ENCODE data around the gene HERPUD1.
A peak's percentile ranks its signal among the peaks of the same experiment; 100 is the strongest.

The HERPUD1 gene

GRCh38 chr16:56910654-56911539 is 21.0 kb upstream of the HERPUD1 start:
- DNase-seq (ENCODE audit: low spot score): peak; percentile 63

DNA sequence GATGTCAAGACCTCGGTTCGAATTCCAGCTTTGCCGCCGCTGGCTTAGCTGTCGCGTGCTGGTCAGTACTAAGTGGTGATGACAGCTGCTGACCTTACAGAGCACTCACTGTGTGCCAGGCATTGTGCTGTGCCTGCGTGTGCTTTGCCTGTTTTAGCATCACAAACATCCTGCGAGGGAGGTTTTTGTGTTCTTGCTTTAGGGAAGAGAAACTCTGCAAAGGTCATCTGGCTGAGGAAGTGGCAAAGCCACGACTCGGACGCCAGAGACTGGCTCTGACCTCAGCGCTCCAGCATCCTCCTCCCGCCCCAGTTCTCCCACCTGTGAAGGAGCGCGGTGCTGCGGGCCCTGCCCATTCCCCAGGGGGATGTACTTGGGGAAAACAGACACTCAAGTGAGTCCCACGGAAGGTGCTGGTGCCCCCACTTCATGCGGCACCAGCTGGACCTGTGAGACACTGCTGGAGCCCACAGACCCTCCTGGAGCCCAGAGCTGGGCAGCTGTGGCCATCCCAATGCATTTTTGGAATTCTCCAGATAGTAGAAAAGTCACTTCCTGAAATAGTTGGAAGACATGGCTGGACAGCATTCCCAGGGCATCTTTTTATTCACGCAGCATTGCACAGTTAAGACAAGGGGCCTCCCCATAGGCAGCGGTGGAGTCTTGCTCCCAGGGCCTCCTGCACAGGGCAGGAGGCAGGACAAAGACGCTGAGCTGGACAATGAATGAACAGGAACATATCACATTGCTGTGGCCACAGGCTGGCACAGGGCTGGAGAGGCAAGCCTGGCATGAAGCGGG is 20.0 kb upstream of the HERPUD1 start:
- peak; percentile 63 for DNase-seq (ENCODE audit: low spot score)

DNA sequence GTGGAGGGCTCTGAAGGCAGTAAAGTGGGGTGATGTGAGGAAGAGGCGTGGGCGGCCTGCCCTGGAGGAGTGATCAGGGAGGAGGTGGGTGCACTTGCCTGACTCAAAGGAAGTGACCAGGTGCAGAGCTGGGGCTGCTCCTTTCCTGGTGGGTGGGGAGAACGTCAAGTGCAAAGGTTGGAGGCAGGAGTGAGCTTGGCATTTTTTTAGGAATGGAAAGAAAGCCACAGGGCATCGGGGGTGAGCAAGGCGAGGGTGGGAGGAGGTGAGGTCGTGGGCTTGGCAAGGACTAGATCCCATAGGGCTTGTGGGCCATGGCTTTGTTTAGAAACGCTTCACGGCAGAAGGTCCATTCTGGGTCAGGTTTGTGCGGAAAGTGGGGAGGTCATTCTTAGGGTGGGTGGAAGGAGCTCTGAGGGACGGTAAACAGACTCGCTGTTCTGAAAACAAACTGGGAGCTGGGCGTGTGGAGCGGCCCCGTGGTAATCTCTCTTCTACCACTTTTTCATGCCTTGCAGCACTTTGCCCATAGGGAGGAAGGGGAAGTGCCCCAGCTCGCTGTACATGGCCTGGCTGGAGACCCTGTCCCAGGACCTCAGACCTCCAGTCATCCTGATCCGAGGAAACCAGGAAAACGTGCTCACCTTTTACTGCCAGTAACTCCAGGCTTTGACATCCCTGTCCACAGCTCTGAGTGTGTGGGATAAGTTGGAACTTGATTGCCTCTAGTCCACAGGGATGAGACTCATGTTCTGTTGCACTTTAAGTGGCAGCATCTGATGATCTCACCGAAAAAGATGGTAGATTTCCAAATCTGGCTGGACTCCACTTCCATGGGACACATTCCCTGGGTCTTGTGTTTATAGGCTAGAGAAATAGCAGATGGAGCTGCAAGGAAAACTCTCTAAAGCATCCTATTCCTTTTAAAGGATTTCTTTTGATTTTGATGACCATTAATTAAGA is 18.9 kb upstream of the HERPUD1 start:
- peak; percentile 69 for DNase-seq (ENCODE audit: low spot score)

DNA sequence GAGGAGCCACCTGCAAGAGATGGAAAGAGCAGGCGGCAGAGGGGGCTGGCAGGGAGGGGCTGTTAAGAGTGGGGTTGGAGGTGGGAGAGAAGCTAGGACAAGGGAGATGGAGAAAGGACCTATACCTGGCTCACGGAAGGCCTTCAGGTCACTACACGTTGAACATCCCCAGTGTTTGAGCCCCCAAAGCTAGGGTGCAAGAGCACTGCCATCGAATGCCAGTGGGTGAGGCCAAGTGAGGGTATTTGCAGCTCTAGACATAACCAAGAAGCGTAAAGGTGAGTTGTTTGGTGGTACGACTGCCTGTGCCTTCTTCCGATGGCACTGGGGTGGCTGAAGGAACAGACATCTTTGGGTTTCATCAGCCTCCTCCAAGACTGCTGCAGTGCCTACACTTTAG is 17.0 kb upstream of the HERPUD1 start:
- no peak for DNase-seq (ENCODE audit: low spot score)

DNA sequence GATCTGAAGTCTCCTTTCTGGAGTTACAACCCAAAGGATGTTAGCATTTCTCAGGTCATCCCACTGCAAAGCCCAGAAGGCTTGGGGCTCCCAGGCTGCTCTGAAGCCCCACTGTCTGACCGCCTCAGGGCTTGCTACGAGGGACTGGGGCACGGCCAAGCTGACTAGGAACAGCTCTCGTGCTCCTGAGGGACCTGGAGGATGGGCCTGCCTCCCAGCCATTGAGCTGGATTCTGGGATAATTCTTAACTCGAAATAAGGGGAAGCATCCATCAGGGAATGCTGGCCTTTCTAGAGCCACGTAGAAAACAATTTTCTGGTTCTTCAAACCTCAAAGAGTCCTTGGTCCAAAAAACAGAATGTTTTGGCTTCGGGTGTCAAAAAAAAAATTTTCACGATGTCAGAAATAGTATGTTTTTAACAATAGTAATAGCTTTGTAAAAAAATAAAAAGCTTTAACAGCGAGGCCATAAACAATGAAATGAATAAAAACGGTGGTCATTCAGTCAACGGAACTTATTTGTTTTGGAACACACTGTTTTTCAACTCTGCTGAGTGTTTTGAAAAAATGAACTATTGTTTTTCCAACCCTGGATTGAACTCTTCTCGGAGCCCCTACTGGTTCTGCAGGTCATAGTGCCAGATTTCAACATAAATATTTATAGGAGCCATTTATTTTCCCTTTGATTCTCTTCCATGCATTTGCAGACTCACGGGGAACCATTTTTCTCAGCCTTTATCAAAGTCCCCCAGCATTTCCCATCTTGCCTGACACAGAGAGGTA is 16.4 kb upstream of the HERPUD1 start:
- DNase-seq (ENCODE audit: low spot score): no peak

GRCh38 chr16:56916571-56917403 is 15.2 kb upstream of the HERPUD1 start:
- no peak for DNase-seq (ENCODE audit: low spot score)

DNA sequence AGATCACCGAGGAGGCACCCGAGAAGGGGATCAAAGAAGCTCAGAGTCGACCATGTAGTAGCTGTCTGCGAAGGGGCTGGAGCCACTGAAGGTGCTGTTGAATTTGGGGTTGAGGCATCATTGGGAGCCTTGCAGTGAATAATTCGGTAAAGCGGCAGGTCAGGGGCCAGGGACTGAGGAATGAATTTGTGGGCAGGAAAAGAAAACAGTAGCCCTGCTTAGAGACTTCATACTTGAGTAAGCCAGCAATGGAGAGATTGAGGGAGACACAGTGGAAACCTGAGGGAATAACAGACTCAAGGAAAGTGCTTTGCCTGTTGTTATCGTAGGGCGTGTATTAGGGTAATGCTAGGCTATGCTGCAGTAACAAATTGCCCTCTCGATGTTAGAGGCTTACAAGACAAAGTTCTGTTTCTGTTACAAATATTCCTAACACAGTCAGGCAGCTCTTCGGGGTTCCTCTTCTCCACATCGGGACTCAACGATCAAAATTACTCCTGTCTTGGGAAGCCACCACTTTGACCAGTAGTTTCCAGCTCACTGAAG is 13.4 kb upstream of the HERPUD1 start:
- DNase-seq (ENCODE audit: low spot score): no peak

GRCh38 chr16:56919099-56919800 is 12.7 kb upstream of the HERPUD1 start:
- no peak for DNase-seq (ENCODE audit: low spot score)

DNA sequence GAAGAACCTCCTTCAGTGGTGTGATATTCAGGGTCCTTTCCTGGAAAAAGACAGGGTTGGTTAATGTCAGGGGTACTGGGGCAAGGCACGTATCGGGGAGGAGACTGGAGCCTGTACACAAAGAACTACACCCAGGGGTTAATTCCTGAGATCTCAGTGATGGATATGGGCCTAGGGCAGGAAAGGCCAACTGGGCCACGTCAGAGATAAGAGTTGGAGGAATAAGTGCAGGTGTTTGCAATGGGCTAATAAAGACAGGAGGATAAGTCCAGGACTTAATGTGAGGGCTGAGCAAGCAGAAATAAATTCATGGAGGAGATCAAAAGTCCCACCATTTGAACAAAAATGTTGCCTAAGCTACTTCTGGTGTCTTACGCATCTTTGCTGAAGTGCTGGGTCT is 10.4 kb upstream of the HERPUD1 start:
- DNase-seq (ENCODE audit: low spot score): no peak

- no peak for DNase-seq (ENCODE audit: low spot score)
These were observed 8.4 kb upstream of the HERPUD1 start for GRCh38 chr16:56923481-56924091.

DNA sequence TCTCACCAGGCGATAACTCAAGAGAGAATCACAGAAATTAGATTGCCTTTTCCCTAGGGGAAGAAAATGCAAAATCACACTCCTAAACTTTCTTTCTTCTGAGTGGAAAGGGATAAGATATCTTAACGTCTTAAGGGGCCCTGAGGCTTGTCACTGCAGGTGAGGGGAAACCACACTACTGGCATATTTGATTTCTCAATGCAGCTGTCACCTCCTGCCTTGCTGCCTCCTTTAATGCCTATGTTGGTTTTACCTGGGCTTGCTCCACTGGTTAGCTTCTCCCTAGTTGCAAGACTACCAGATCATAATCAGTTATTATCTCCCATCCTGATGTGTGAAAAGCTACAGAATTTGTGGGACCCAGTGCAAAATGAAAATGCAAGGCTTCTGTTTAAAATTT is 4.5 kb upstream of the HERPUD1 start:
- DNase-seq (ENCODE audit: low spot score): no peak

GRCh38 chr16:56929639-56930038 is 2.3 kb upstream of the HERPUD1 start:
- DNase-seq (ENCODE audit: low spot score): no peak

DNA sequence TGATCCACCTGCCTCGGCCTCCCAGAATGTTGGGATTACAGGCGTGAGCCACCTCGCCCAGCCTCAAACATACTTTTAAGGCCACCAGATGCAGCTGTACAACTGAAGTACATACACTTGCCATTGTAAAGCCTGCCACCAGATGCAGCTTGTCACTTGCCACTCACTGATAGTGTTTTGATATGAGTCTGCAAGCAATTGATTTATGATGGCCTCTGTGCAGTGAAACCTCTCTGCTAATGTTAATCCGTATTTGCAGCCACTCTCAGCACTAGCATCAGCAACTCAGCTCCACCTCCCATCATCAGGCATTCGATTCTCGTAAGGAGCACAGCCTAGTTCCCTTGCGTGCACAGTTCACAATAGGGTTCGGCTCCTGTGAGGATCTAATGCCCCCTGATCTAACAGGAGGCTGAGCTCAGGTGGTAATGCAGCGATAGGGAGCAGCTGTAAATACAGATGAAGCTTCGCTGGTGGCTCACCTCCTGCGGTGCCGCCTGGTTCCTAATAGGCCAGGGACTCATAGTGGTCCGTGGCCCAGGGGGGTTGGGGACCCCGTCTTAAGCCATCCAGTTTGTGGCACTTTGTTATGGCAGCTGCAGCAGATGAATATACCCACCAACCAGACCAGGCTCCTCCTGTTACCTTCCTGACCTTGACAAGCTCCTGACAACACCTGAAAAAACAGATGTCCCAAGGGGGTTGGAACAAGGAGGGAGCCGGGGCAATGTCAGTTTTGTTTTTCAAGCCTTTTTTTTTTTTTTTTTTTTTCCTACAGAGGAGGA is 1.3 kb upstream of the HERPUD1 start:
- DNase-seq (ENCODE audit: low spot score): no peak

GRCh38 chr16:56931271-56931891 is 561 bp upstream of the HERPUD1 start:
- no peak for DNase-seq (ENCODE audit: low spot score)

- peak; percentile 52 for DNase-seq (ENCODE audit: low spot score)
These were observed 1.0 kb downstream of the HERPUD1 start for GRCh38 chr16:56932721-56933619.

GRCh38 chr16:56933828-56934598 is 2.1 kb downstream of the HERPUD1 start:
- DNase-seq (ENCODE audit: low spot score): no peak

Data from hepatic stellate cell (primary cell).